Activated CD4-positive, alpha-beta T cell treated with anti-CD3 and anti-CD28 coated beads, Interleukin-2, amount 50 U/mL, for 24 hours (primary cell): ENCODE measurements around the gene DNAJB4.
"Not testable (repeated sequence)": the region's sequence is repeated elsewhere in the genome, so short reads cannot be mapped to it uniquely, and the experiment has no call there.

Experiments used
- DNase-seq, 2 donors: peaks; one replicate each; pipeline ENCODE4 v3.0.0-alpha.2; 2020; ENCODE audit warnings: low read depth in 1 of 2, low spot score in 1 of 2

Gene DNAJB4

GRCh38 chr1:77990629-77991204 is 14.0 kb upstream of the DNAJB4 start:
- DNase-seq = no peak

- no peak for DNase-seq
Measured at GRCh38 chr1:77991638-77992037, 13.1 kb upstream of the DNAJB4 start.

GRCh38 chr1:77994117-77994705 is 10.5 kb upstream of the DNAJB4 start:
- DNase-seq = no peak

- DNase-seq = no peak
Measured at GRCh38 chr1:77996734-77997133, 8.0 kb upstream of the DNAJB4 start.

GRCh38 chr1:78000536-78000935 is 4.2 kb upstream of the DNAJB4 start:
- DNase-seq = not testable (repeated sequence)

- DNase-seq = no peak
Measured at GRCh38 chr1:78003070-78003746, 1.5 kb upstream of the DNAJB4 start.

- DNase-seq = peak in 1 of 2 donors; percentile 25
Measured at GRCh38 chr1:78003882-78004718, 639 bp upstream of the DNAJB4 start.

- DNase-seq = no peak
Measured at GRCh38 chr1:78005448-78005722, 646 bp downstream of the DNAJB4 start.

- DNase-seq = no peak
Measured at GRCh38 chr1:78005755-78006154, 1.0 kb downstream of the DNAJB4 start.

GRCh38 chr1:78006521-78006920 is 1.8 kb downstream of the DNAJB4 start:
- DNase-seq = no peak

- DNase-seq = no peak
Measured at GRCh38 chr1:78007677-78008341, 3.1 kb downstream of the DNAJB4 start.

- DNase-seq = no peak
Measured at GRCh38 chr1:78009276-78009675, 4.5 kb downstream of the DNAJB4 start.

- DNase-seq = no peak
Measured at GRCh38 chr1:78009836-78010235, 5.1 kb downstream of the DNAJB4 start.

- DNase-seq = no peak
Measured at GRCh38 chr1:78011050-78011449, 6.3 kb downstream of the DNAJB4 start.

GRCh38 chr1:78015148-78015547 is 10.4 kb downstream of the DNAJB4 start:
- no peak for DNase-seq

GRCh38 chr1:78019024-78019423 is 14.3 kb downstream of the DNAJB4 start:
- no peak for DNase-seq

- not testable (repeated sequence) for DNase-seq
Measured at GRCh38 chr1:78021134-78021533, 16.4 kb downstream of the DNAJB4 start.

- no peak for DNase-seq
Measured at GRCh38 chr1:78029793-78030192, 25.1 kb downstream of the DNAJB4 start.

- no peak for DNase-seq
Measured at GRCh38 chr1:78032996-78033796, 28.5 kb downstream of the DNAJB4 start.

GRCh38 chr1:78033797-78034172 is 29.0 kb downstream of the DNAJB4 start:
- DNase-seq = no peak

- no peak for DNase-seq
Measured at GRCh38 chr1:78035121-78035520, 30.4 kb downstream of the DNAJB4 start.
